NCI-H2171 treated with DMSO at 0.1 percent for 48 hours (cell line): ENCODE data around the gene WWOX.
"Not testable (repeated sequence)": the region's sequence is repeated elsewhere in the genome, so short reads cannot be mapped to it uniquely, and the experiment has no call there.

Experiments used
- DNase-seq: peaks from one replicate; lab custom pipeline; 2025; lab: John Stamatoyannopoulos, UW

The WWOX gene

GRCh38 chr16:79213214-79213613, 1113.8 kb downstream of the WWOX start:
- DNase-seq = no peak

GRCh38 chr16:79215289-79215688, 1115.8 kb downstream of the WWOX start:
- DNase-seq = no peak

DNA sequence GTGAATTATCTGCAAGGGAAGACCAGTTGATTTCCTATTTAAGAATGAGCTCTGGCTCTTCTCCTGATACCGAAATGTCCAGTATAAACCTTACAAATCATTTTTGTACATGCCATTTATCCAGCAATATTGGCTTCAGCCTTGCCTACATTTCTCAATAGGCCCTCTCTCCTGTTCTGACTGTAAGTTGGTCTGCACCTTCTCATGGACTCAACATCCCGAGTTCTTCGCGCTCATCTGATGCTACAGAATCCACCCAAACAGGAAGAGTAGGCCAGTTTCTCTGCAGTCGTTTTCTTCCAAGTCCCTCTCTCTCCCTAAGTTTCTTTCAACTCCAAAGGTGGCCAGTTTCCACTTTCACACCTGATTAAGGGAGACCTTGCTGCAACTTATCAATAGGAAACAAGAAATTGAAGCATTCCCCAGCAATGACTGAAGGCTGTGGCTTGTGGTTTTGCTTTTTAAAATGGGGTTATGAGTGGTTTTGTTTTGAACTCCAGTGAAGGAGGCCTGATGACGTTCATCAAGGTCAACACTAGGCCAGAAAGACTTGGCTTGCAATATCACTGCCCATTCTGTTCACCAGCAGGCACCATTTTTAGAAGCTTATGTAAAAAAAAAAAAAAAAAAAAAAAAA, 1118.0 kb downstream of the WWOX start:
- DNase-seq = no peak

DNA sequence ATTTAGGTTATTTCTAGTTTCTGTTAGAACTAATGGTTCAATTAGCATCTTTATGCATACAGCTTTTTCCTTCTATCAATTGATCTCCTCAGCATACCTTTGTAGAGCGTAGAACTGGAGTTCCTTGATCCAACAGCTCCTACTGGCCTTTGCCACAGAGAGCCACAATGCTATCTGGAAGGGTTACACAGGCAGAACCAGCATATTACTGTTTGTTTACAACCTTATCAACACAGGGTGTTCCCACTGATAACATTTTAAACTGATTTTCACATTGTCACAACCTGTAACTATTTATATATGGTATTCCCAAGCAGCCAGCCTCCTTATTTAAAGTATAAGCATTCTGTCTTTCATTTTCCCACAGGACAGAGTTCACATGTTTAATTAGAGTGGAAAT, 1118.9 kb downstream of the WWOX start:
- no peak for DNase-seq

- DNase-seq = not testable (repeated sequence)
Observed at GRCh38 chr16:79225994-79226393, 1126.5 kb downstream of the WWOX start.

DNA sequence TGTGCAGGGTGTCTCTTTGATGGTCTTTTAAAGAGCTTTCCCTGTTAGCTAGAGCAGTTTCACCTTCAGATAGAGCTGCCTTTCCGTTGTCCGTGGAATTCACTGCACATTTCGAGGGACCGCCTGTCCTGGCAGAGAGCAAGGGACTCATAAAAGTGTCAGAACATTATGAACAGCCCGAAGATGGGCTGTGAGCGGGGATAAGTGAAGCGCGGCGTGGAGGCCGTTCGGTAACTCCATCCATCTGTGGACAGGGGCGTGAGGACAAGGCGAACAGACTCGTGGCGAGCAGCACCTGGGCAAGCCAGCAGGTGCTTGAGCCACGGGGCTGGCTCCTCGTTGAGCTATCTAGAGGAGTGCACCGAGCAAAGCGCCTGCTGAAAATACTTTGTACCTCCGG, 1129.9 kb downstream of the WWOX start:
- no peak for DNase-seq

DNA sequence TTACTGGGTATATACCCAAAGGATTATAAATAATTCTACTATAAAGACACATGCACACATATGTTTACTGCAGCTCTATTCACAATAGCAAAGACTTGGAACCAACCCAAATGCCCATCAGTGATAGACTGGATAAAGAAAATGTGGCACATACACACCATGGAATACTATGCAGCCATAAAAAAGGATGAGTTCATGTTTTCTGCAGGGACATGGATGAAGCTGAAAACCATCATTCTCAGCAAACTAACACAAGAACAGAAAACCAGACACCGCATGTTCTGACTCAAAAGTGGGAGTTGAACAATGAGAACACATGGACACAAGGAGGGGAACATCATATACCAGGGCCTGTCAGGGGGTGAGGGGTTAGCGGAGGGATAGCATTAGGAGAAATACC, 1146.2 kb downstream of the WWOX start:
- DNase-seq = not testable (repeated sequence)

DNA sequence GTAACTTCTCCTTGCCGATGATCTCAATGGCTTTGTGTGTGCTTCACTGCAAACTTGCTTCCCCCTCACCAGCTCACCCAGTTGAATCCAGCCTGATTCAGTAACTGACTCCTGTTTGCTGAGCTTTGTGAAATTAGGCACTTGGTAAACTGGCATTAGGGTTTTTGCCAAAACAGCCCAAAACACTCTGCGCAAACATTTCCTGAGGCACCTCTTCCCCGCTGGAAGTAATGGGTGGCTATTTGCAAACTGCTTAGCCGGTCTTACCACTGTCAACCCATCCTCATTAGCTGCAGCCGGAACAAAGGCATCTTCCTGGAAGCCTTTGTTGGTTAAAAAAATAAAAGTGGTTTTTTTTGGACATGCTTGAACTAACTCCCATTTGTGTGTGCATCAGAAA, 1147.9 kb downstream of the WWOX start:
- no peak for DNase-seq

DNA sequence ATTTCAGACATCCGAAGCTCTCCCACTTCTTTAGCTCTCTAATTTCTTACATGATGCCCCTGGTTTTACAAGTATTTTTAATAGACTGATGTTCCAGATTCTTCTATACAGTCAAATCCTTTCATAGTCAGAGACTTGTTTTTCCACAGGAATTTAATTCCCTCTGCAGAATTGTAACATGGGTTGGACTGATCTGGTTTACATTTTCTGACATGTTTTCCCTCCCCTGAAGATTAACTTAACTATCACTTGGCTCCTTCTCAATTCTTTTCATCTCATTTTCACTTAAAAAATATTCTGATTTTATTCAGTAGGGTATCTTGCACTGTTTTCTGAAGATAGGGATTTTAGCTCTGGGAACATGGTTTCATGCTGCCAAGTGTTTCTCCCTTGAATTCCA, 1148.9 kb downstream of the WWOX start:
- no peak for DNase-seq

DNA sequence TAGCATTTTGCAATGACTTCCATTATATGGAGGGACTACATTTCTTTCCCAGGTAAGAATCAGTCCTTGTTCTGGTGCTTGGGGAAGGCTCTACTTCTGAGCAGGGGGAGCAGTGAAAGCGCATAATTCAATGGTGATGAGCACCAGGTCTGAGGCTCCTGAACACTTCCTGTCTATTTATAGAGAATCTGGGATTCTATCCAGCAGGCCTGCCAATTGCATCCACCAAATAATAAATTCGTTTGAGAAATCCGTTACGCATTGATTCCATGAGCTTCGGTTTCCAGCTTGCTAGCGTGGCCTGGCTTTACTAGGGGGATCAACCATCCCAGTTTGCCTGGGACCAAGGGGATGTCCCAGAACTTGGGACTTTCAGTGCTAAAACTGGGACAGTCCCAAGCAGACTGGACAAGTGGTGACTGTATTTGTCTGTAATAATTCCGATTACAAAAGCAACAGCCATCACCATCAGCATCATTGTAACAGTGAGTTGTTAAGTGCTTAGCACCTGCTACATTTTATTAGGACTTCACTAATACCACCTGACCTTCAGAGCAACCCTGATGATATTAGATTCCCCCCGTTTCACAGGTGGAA, 1151.1 kb downstream of the WWOX start:
- DNase-seq = no peak

DNA sequence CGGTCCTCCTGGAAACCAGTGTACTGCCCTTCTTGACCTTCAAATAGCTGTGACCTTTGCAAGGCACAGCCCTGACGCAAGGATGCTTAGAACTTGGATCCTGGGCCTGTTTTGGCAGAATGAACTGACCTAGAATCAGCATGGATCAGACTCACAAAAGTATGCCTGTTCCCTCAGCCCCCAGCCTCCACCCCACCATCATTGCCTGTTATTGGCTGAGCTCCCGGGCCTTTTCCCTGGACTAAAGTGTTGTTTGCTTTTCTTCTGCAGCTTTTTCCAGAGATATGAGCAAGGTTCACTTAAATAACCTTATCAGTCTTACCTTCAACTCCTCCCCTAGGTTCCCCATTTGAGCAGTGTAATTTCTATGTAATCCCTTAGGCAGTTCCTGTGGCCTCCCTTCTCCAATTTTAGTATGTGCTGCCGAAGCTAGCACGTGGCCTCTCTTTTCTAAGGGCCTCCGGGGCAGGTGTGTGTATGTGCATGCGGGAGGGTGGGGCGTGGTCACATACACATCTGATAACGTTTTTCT, 1153.7 kb downstream of the WWOX start:
- no peak for DNase-seq

DNA sequence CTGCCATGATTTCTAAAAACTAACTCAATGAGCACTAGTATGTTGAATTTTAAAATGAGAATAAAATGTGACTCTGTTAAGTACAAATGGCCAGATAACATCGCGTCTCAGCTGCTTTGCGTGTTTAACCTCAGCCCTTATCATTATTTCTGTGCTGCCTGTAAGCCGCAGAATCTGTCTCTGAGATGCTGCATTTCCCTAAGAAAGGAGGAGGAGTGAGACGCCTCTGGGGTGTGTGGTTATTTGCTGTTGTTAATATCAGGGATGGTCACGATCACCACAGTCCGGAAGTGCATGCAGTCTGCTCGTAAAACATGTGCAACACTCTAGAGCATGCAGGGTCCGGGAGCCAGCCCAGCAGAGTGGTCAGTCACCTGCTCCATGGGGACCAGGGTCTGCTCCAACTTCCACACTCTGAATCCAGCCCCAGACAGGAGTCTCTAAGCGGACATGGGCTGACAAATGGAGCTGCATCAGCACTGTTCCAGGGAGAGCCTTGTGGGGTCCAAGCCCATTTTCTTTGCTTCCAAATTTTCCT, 1158.6 kb downstream of the WWOX start:
- no peak for DNase-seq

GRCh38 chr16:79260890-79261289, 1161.4 kb downstream of the WWOX start:
- DNase-seq = not testable (repeated sequence)

- no peak for DNase-seq
Observed at GRCh38 chr16:79261481-79261940, 1162.1 kb downstream of the WWOX start.

DNA sequence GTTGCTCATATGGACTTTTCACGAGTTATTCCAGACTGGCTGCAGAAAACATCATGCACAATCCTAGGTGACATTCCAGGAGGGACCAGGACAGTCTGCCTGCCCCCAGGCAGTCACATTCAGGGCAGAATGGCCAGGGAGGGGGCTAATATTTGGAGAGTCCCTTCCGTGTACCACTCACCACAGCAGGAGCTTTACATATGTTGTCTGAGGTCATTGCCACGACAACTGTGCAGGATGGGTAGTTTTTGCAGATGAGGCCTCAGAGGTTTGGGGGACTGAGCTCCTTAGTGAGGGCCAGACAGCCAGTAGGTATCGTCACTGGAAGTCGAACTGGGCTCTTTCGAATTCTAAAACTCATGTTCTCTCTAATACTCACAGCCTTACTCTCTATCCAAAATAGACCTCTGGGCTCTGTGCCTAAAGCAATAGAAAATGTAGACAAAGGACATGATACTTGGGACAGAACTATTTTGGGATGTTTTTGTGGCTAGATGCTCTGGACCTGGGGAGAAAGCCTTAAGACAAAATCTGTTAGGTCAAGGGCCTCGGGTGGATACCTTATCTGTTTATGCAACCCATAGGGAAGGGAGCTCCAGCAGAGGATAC, 1162.6 kb downstream of the WWOX start:
- DNase-seq = no peak
